ENCODE data around the gene STRAP. TPM values are rescaled to one million over a fixed set of nuclear protein-coding genes. Genes with fewer than 3 reads are reported as not detected.

STRAP gene
- total RNA-seq, 4 donors from 2014 or later, result 24.5 to 45.4 (median 37.7) TPM

DNA sequence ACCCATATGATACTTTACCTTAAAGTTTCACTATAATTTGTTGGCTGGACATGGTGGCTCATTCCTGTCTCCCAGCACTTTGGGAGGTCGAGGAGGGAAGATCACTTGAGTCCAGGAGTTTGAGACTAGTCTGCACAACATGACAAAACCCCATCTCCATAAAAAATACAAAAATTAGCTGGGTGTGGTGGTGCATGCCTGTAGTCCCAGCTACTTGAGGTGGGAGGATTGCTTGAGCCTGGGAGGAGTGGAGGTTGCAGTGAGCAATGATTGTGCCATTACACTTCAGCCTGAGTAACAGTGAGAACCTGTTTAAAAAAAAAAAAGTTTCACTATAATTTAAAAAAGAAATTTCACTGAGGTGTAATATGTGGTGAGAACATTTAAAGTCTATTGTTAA is 50.1 kb downstream of the STRAP start:
- no peaks in the 10 kb centered on the region for H3K36me3 ChIP-seq

DNA sequence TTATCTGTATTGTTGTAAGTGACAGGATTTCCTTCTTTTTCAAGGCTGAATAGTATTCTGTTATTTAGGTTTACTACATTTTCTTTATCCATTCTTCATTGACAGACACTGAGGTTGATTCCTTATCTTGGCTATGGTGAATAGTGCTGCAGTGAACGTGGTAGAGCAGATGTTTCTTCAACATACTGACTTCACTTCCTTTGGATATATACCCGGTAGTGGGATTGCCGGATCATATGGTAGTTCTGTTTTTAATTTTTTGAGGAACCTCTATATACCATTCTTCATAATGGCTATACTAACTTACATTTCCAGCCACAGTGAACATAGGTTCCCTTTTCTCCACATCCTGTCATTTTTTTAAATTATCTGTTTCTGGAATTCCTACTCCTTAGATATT is 50.8 kb downstream of the STRAP start:
- H3K27me3 ChIP-seq, result no peaks in the 10 kb centered on the region
- TF ChIP-seq, protein P1, sequence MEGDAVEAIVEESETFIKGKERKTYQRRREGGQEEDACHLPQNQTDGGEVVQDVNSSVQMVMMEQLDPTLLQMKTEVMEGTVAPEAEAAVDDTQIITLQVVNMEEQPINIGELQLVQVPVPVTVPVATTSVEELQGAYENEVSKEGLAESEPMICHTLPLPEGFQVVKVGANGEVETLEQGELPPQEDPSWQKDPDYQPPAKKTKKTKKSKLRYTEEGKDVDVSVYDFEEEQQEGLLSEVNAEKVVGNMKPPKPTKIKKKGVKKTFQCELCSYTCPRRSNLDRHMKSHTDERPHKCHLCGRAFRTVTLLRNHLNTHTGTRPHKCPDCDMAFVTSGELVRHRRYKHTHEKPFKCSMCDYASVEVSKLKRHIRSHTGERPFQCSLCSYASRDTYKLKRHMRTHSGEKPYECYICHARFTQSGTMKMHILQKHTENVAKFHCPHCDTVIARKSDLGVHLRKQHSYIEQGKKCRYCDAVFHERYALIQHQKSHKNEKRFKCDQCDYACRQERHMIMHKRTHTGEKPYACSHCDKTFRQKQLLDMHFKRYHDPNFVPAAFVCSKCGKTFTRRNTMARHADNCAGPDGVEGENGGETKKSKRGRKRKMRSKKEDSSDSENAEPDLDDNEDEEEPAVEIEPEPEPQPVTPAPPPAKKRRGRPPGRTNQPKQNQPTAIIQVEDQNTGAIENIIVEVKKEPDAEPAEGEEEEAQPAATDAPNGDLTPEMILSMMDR (IDR thresholded peaks at IDR 0.05), result no peak
- TF ChIP-seq POLR2AphosphoS5 (IDR thresholded peaks at IDR 0.05) (no peak), POLR2A (IDR thresholded peaks at IDR 0.05) (no peak), EP300 (IDR thresholded peaks at IDR 0.05) (no peak)
- peaks cover 3% of the 10 kb centered on the region for H3K4me1 ChIP-seq
- DNase-seq (ENCODE audit: low spot score in 2 of 2), result no peak
- H3K27ac ChIP-seq, result no peak overlapping the region
- 94% methylated on average over 3 of the region's 3 CpGs for WGBS
- H3K36me3 ChIP-seq, result no peaks in the 10 kb centered on the region
- H3K9me3 ChIP-seq, result no peaks in the 10 kb centered on the region
- H3K4me3 ChIP-seq, result no peak overlapping the region

More for the DNA sequence above, 50.1 kb downstream of the STRAP start:
- H3K4me3 ChIP-seq, result no peak overlapping the region
- no peaks in the 10 kb centered on the region for H3K27me3 ChIP-seq
- peaks cover 3% of the 10 kb centered on the region for H3K4me1 ChIP-seq
- no peaks in the 10 kb centered on the region for H3K9me3 ChIP-seq
- 100% methylated on average over 1 of the region's 1 CpG for WGBS
- TF ChIP-seq POLR2A (IDR thresholded peaks at IDR 0.05), result no peak
- TF ChIP-seq, protein P1 (IDR thresholded peaks at IDR 0.05), result no peak
- TF ChIP-seq POLR2AphosphoS5 (IDR thresholded peaks at IDR 0.05), result no peak
- no peak for TF ChIP-seq EP300 (IDR thresholded peaks at IDR 0.05)
- no peak overlapping the region for H3K27ac ChIP-seq
- no peak for DNase-seq (ENCODE audit: low spot score in 2 of 2)

DNA sequence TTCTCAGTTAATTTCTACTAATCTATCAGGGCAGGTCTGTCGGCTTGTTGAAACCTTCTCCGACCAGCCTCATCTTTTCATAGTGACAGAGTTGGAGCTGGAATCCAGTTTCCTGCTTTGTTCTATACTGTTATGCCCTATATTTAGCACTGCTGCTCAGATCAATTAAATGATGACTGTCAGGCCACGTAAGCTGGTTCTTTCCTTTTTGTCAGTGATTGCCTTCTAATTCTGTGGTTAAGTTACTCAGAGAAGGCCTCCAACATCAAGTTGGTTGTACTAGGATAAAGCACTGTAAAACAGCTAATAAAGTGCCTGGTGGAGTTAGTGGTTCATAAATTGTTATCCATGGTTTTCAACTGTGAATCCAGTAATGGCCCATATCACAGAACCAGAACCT is 51.6 kb downstream of the STRAP start:
- H3K27ac ChIP-seq, result no peak overlapping the region
- TF ChIP-seq, protein P1 (IDR thresholded peaks at IDR 0.05), result no peak
- no peak for TF ChIP-seq POLR2AphosphoS5 (IDR thresholded peaks at IDR 0.05)
- no peak for TF ChIP-seq POLR2A (IDR thresholded peaks at IDR 0.05)
- TF ChIP-seq EP300 (IDR thresholded peaks at IDR 0.05), result no peak
- DNase-seq (ENCODE audit: low spot score in 2 of 2), result no peak
- 98% methylated on average over 3 of the region's 3 CpGs for WGBS
- no peaks in the 10 kb centered on the region for H3K4me1 ChIP-seq
- no peak overlapping the region for H3K4me3 ChIP-seq
- no peaks in the 10 kb centered on the region for H3K9me3 ChIP-seq
- no peaks in the 10 kb centered on the region for H3K36me3 ChIP-seq
- H3K27me3 ChIP-seq, result no peaks in the 10 kb centered on the region

DNA sequence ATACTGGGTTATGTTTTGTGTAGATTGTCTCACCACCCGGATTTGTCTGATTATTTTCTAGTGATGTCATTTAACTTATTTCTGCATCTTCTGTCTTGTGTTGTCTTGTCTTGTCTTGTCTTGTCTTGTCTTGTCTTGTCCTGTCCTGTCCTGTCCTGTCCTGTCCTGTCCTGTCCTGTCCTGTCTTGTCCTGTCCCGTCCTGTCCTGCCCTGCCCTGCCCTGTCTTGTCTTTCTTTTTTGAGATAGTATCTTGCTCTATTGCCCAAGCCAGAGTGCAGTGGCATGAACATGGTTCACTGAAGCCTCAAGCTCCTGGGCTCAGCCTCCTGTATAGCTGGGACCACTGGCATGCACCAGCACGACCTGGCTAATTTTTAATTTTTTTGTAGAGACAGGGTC is 54.6 kb downstream of the STRAP start:
- H3K9me3 ChIP-seq, result peaks cover 5% of the 10 kb centered on the region
- H3K27ac ChIP-seq, result no peak overlapping the region
- H3K36me3 ChIP-seq, result no peaks in the 10 kb centered on the region
- no peak for TF ChIP-seq POLR2A (IDR thresholded peaks at IDR 0.05)
- no peak for TF ChIP-seq POLR2AphosphoS5 (IDR thresholded peaks at IDR 0.05)
- TF ChIP-seq EP300 (IDR thresholded peaks at IDR 0.05), result no peak
- TF ChIP-seq, protein P1 (IDR thresholded peaks at IDR 0.05), result no peak
- H3K27me3 ChIP-seq, result no peaks in the 10 kb centered on the region
- no peak for DNase-seq (ENCODE audit: low spot score in 2 of 2)
- no peak overlapping the region for H3K4me3 ChIP-seq
- WGBS, result 93% methylated on average over 3 of the region's 3 CpGs
- no peaks in the 10 kb centered on the region for H3K4me1 ChIP-seq

DNA sequence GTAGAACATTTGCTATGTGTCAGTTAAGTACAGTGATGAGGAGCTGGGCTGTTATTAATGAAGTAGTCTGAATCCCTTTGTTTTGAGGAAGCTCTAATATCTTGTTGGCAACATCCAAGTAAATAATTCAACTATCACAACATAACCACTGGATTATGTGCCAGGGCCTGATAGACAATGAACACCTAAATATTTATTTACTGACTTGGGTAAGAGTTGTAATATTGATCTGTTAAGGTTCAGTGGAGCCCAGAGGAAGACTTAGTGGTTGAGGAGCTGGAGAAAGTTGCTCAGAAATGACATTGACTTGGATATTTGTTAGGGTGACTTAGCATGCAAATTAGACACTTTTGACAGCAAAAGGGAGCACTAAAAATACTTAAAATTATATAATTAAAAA is 55.7 kb downstream of the STRAP start:
- DNase-seq (ENCODE audit: low spot score in 2 of 2), result no peak
- Histone ChIP-seq H3K4me3 (no peak overlapping the region), H3K27ac (no peak overlapping the region), H3K9me3 (peaks cover 5% of the 10 kb centered on the region), H3K36me3 (no peaks in the 10 kb centered on the region), H3K27me3 (no peaks in the 10 kb centered on the region), H3K4me1 (no peaks in the 10 kb centered on the region)
- TF ChIP-seq, protein P1 (IDR thresholded peaks at IDR 0.05), result no peak
- TF ChIP-seq POLR2A (IDR thresholded peaks at IDR 0.05) (no peak), EP300 (IDR thresholded peaks at IDR 0.05) (no peak), POLR2AphosphoS5 (IDR thresholded peaks at IDR 0.05) (no peak)
